PC-9 (cell line): ENCODE measurements around the gene HAGHL.

ENCODE experiments used
- EZH2 ChIP-seq: fragments of 200-600 bp; sonication (generic); IDR thresholded peaks from 2 replicates; pipeline ENCODE4 v1.8.0; 2017; ENCODE audit warnings: antibody characterized with exemption, low read depth
- TF ChIP-seq, protein P1 (sequence below): fragments of 200-600 bp; sonication (generic); conservative IDR thresholded peaks from 2 replicates; pipeline ENCODE4 v1.6.1; 2017; ENCODE audit warnings: mixed run types, antibody characterized with exemption, mild to moderate bottlenecking, moderate library complexity

DNA sequence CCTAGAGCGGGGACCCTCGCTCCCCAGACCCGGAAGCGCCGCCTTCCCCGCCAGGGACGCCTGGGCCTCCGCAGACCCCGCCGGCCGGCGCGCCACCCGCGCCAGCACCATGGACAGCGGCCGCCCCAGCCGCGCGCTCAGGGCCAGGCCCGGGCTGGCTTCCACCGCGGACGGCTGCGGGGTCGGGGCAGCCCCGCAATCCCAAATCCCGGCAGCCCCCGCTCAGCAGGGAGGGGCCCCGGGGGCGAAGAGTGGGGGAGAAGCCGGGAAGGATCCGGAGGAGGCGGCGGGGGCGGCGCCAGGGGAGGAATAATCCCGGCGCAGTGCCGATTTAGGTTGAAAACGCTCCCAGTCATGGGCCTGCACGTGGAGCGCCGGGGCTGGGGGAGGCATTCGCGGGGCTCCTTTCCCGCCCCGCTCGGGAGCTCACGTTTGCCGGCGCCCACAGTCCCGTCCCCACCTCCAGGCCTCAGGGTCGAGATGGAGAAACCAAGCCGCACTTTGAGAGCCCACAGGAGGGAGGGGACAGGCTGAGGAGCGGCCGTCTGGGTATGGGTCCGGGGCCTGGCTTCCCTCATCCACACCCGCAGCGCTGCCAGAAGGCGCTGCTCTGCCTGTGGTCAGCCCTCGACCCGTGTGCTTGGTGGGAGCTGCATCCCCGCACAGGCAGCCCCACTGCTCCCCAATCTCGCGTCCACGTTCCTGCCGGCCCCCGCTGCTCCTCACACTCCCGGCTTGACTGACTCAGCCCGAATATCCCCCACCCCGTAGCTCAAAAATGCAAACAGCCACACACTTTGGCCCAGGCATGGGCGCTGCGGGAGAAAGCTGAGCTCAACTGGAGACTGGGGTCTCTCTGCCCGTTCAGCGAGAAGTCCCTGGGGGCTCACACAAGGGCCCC is 26.0 kb upstream of the HAGHL start:
- TF ChIP-seq, protein P1, sequence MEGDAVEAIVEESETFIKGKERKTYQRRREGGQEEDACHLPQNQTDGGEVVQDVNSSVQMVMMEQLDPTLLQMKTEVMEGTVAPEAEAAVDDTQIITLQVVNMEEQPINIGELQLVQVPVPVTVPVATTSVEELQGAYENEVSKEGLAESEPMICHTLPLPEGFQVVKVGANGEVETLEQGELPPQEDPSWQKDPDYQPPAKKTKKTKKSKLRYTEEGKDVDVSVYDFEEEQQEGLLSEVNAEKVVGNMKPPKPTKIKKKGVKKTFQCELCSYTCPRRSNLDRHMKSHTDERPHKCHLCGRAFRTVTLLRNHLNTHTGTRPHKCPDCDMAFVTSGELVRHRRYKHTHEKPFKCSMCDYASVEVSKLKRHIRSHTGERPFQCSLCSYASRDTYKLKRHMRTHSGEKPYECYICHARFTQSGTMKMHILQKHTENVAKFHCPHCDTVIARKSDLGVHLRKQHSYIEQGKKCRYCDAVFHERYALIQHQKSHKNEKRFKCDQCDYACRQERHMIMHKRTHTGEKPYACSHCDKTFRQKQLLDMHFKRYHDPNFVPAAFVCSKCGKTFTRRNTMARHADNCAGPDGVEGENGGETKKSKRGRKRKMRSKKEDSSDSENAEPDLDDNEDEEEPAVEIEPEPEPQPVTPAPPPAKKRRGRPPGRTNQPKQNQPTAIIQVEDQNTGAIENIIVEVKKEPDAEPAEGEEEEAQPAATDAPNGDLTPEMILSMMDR: no peak
- TF ChIP-seq EZH2: no peak
